ENCODE results near the gene APBA1.

Gene APBA1

GRCh38 chr9:69617006-69617405 lies 55.2 kb downstream of the APBA1 start:
- TF ChIP-seq, protein P1, sequence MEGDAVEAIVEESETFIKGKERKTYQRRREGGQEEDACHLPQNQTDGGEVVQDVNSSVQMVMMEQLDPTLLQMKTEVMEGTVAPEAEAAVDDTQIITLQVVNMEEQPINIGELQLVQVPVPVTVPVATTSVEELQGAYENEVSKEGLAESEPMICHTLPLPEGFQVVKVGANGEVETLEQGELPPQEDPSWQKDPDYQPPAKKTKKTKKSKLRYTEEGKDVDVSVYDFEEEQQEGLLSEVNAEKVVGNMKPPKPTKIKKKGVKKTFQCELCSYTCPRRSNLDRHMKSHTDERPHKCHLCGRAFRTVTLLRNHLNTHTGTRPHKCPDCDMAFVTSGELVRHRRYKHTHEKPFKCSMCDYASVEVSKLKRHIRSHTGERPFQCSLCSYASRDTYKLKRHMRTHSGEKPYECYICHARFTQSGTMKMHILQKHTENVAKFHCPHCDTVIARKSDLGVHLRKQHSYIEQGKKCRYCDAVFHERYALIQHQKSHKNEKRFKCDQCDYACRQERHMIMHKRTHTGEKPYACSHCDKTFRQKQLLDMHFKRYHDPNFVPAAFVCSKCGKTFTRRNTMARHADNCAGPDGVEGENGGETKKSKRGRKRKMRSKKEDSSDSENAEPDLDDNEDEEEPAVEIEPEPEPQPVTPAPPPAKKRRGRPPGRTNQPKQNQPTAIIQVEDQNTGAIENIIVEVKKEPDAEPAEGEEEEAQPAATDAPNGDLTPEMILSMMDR (IDR thresholded peaks at IDR 0.05; ENCODE audit: control insufficient read depth, extremely low read depth, insufficient read depth) = no peak
- H3K4me3 ChIP-seq (ENCODE audit: low read depth, low read length) = no peak overlapping the region
- DNase-seq (ENCODE audit: low read depth) = no peak

GRCh38 chr9:69615880-69616279 lies 56.3 kb downstream of the APBA1 start:
- H3K4me3 ChIP-seq (ENCODE audit: low read depth, low read length) = no peak overlapping the region
- DNase-seq (ENCODE audit: low read depth) = no peak
- TF ChIP-seq, protein P1 (IDR thresholded peaks at IDR 0.05; ENCODE audit: control insufficient read depth, extremely low read depth, insufficient read depth) = no peak

DNA sequence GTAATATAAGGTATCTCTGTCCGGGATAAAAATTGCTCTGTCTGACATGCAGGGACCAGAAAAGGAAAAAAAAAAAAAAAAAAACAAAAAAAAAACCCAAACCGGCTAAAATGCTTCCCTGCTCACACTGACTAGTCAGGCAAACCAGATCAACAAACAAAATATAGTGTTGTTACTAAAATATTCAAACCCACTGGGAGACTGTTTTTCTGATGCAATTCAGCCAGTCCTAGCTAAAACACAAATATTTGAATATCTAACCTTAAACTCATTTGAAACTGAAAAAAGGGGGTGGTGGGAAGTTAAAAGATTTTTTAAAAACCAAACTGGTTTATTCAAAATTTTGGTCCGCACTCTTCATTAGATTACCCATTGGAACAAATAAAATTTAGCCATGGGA lies 61.0 kb downstream of the APBA1 start:
- H3K4me3 ChIP-seq (ENCODE audit: low read depth, low read length) = no peak overlapping the region
- no peak for DNase-seq (ENCODE audit: low read depth)
- TF ChIP-seq, protein P1 (IDR thresholded peaks at IDR 0.05; ENCODE audit: control insufficient read depth, extremely low read depth, insufficient read depth) = no peak

GRCh38 chr9:69609156-69609555 lies 63.0 kb downstream of the APBA1 start:
- H3K4me3 ChIP-seq (ENCODE audit: low read depth, low read length) = no peak overlapping the region
- TF ChIP-seq, protein P1 (IDR thresholded peaks at IDR 0.05; ENCODE audit: control insufficient read depth, extremely low read depth, insufficient read depth) = no peak
- DNase-seq (ENCODE audit: low read depth) = no peak

GRCh38 chr9:69606089-69606488 lies 66.1 kb downstream of the APBA1 start:
- no peak overlapping the region for H3K4me3 ChIP-seq (ENCODE audit: low read depth, low read length)
- DNase-seq (ENCODE audit: low read depth) = no peak
- TF ChIP-seq, protein P1 (IDR thresholded peaks at IDR 0.05; ENCODE audit: control insufficient read depth, extremely low read depth, insufficient read depth) = no peak

DNA sequence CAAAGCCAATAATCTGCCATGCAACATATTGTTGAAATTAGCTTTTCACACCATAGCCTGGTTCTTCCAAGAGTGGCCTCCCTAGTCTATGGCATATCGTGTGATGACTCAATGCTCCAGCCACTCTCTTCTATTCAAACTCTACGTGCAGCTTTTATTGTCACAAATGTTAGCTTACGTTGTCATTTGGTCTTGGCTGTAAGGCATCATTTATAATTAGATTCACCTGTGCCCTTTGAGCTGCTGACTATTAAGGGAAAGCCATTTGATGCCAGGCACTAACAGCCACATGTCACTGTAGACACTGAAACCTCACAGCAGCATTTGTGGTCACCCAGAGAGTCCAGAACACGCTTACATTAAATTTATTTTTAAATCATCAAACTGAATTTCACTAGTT lies 66.8 kb downstream of the APBA1 start:
- no peak for DNase-seq (ENCODE audit: low read depth)
- no peak overlapping the region for H3K4me3 ChIP-seq (ENCODE audit: low read depth, low read length)
- TF ChIP-seq, protein P1 (IDR thresholded peaks at IDR 0.05; ENCODE audit: control insufficient read depth, extremely low read depth, insufficient read depth) = no peak

- no peak overlapping the region for H3K4me3 ChIP-seq (ENCODE audit: low read depth, low read length)
- DNase-seq (ENCODE audit: low read depth) = no peak
- TF ChIP-seq, protein P1 (IDR thresholded peaks at IDR 0.05; ENCODE audit: control insufficient read depth, extremely low read depth, insufficient read depth) = no peak
These were observed 67.5 kb downstream of the APBA1 start for GRCh38 chr9:69604568-69605219.

Data from LNCaP clone FGC (cell line).